GM12892 (cell line): ENCODE data around the gene GABARAP.

Experiments
- DNase-seq: peaks from one replicate; pipeline ENCODE4 v3.0.0; 2011; ENCODE audit not compliant: insufficient read length
- FAIRE-seq: peaks from 2 replicates; lab custom pipeline; 2011; peaks lifted over from hg19 to GRCh38; lab: Jason Lieb, UNC
- POLR2A ChIP-seq: IDR thresholded peaks from 2 replicates; pipeline ENCODE4 v1.6.1; 2011; ENCODE audit warnings: low read depth, low read length, control low read depth
- POLR2AphosphoS5 ChIP-seq: IDR thresholded peaks from 2 replicates; pipeline ENCODE4 v1.6.1; 2011; ENCODE audit warnings: low read depth, low read length, control low read depth
- TAF1 ChIP-seq: IDR thresholded peaks from 2 replicates; pipeline ENCODE4 v1.6.1; 2011; ENCODE audit warnings: low read depth, mild to moderate bottlenecking, control low read depth, low read length, borderline replicate concordance

The GABARAP gene

DNA sequence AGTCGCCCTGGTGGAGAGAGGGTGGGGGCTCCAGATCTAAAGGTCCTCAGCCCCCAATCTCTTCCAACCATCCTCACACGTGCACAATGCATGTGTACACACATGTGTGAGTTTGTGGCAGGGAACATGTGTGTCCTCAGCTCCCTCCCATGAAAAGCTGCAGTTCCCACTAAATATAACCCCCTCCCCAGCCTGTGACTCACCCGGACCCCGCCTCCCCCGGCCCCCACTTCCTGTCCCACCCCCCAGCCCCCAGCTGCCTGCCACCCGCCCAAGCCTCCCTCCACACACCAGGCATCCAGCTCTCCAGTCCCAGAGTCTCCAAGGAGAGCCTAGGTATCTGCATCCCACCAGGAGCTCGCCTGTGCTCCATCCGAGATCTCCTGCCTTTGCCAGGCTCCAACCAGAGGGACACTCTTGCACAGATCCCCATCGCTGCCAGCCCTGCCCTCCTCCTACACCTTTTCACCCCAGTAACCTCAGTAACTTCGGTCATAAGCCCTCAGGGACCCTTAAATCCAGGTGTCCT is 26.5 kb downstream of the GABARAP start:
- no peak for TF ChIP-seq TAF1
- FAIRE-seq = no peak
- DNase-seq = no peak

DNA sequence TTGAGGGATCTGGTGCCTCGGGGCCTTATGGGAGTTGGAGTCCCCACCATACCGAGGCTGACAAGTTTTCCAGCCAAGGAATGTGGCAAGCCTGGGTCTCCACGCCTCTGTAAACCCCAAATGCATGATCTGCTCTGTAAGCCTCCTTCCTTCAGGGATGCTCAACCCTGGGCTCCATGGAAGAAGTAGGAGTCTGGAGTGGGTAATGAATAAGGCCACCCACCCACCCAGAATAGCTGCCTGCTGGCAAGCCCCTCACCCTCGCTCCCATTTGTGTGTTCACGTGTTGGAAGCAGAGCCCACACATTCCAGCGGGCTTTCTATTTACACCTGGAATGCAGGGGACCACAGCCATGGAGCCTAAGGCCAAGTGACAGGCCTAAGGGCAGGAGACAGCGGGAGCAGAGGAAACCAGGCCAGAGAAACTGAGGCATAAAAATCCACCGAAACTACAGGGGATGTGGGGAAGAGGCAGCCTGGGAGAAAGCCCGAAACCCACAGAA is 27.1 kb downstream of the GABARAP start:
- no peak for TF ChIP-seq TAF1
- TF ChIP-seq POLR2A = no peak
- no peak for TF ChIP-seq POLR2AphosphoS5
- no peak for FAIRE-seq
- no peak for DNase-seq

DNA sequence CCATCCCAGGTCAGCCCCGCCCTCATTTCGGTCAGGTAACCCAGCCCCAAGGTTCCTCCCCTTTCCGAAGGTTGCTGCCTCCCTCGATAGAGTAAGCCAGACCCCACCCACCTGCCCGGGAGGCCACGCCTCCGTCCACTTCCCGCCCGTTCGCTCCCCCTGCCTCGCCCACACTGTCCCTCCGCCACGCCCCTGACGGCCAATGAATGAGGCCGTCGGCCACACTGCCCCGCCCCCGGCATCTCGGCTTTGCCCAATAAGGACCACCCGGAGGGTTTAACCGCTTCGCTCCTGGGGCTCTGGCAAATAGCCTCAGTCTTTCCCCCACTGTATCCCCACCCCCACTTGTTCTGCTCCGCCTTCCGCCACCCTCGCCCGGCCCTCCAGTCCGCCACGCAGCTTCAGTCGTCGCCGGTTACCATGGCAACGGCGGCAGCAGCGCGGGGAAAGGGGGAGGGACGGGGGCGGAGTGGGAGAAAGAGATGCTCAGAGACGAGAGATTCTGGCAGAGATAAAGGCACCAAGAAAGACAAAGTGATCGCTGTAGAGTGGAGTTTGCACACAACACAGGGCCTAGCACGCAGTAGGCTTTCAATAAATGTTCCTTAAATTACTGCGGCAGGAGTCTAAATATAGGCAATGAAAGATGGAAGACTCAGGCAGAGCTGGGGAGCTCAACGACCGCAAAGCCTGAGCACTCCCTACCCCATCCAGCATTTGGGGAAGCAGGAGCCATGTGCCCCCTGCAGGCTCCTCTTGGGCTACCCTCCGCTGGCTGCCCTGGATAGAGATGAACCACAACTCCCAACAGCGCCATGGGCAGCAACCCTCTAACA is 27.7 kb downstream of the GABARAP start:
- FAIRE-seq = peak; percentile 100
- TF ChIP-seq POLR2A = no peak
- TF ChIP-seq TAF1 = no peak
- TF ChIP-seq POLR2AphosphoS5 = no peak
- peak; percentile 96 for DNase-seq

DNA sequence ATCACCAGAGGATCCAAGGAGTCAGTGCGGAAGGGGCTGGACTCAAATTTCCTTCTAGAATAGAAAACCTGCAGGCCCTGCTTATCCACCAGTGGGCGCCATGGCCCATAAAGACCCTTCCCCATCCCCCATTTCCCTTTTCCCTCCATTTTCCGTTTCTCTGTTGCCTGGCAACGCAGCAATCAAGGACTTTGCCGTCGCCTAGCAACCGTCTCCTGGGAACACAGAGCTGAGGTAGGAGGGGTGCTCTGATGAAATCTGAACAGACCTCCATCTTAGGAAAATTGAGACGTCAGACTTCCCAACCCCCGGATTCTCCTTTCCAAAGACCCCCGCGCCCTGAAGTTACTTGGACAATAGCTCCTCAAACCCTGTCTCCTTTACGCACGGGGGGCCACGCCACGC is 28.4 kb downstream of the GABARAP start:
- FAIRE-seq (no peak), DNase-seq (no peak)
- TF ChIP-seq TAF1 = no peak
- TF ChIP-seq POLR2AphosphoS5 = no peak
- no peak for TF ChIP-seq POLR2A

DNA sequence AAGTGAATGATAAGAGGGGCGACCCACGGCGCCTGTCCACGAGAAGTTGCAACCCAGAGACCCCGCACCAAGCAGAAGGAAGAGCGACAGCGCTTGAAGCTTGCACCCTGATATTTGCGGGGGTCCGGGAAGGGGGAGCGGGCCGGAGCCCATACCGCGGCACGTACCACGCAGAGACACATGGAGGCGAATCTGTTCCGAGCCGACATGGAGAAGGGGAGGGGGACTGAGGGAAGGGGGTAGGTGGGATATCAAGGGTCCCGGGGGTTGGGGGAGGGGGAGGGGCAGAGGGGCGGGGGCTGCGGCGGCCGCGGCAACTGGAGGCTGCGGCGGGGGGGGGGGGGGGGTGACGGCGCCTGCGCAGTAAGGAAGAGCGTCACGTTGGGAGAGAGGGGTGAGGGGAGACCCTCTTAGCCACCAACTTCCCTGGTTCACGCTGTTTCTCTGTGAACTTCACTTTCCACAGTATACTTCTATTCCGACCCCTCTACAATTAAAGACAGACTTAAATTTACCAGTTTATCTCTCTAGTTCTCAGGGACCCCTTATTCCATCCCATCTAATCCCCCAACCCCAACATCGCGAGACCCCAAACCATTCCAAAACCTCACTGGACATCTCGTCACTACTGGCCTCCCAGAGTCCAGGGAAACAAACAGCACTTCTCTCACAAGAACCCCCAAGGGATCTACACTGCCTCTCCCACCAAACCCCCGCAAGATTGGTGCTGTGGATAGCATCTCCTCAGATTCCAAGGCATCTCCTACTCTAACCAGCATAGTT is 30.6 kb downstream of the GABARAP start:
- TF ChIP-seq TAF1 = no peak
- TF ChIP-seq POLR2A = no peak
- no peak for TF ChIP-seq POLR2AphosphoS5
- DNase-seq = no peak
- FAIRE-seq = no peak

DNA sequence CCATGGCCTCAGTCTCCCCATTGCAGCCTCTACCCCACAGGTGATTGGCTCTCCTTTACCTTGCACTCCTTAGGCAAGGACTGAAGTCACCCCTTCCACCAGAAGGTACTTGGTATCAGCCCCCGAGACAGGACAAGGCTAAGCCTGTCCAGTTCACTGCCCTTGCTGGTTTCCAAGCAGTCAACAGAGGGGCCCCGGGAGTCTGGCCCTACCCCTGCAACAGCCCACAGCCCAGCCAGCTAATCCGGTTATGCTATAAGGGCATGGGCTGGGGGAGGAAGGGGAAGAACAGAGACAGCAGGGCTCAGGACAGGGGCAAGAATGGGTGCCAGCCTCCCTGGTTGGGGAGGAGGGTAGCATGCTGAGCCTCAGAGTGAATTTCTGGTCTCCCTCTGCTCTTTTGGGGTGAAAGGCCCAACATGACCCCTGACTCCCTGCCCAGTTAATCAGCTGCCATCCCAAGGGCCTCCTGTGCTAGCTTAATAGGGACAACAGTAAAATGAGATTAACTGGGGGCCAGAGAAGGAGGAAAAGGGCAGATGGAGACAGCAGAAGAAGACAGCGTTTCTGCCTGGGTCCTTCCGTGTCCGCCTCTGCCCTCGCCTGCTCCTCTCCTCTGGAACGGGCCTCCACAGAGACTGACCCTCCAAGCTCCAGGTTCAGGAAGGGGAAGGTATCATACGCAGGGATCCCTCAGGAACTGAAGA is 33.3 kb downstream of the GABARAP start:
- FAIRE-seq (no peak), DNase-seq (no peak)
- no peak for TF ChIP-seq TAF1

DNA sequence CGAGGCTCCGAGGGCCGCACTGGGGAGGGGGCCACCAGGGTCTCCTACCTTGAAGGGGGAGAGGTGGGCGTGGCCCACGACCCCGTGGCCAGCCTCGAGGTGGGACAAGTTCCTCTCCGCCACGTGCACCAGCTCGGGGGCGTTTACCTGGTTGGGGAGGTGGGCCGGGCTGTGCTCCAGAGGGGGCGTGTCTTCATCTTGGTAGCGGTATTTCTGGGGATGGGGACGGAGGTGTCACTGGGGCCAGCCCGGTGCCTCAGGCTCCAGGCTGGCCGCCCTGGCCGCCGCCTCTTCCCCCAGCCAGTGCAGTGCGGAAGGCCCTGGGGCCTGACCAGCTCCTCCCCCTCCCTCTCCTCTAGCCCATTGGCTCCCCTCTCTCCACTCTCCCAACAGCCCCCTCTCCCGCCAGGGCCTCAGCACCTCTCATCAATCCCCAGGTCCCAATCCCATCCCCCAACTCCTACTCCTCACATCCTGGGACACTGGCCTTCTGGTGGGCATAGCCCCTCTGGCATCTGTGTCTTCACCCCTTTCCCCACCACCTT is 34.1 kb downstream of the GABARAP start:
- FAIRE-seq (no peak), DNase-seq (no peak)
- no peak for TF ChIP-seq POLR2AphosphoS5
- no peak for TF ChIP-seq TAF1
- no peak for TF ChIP-seq POLR2A

DNA sequence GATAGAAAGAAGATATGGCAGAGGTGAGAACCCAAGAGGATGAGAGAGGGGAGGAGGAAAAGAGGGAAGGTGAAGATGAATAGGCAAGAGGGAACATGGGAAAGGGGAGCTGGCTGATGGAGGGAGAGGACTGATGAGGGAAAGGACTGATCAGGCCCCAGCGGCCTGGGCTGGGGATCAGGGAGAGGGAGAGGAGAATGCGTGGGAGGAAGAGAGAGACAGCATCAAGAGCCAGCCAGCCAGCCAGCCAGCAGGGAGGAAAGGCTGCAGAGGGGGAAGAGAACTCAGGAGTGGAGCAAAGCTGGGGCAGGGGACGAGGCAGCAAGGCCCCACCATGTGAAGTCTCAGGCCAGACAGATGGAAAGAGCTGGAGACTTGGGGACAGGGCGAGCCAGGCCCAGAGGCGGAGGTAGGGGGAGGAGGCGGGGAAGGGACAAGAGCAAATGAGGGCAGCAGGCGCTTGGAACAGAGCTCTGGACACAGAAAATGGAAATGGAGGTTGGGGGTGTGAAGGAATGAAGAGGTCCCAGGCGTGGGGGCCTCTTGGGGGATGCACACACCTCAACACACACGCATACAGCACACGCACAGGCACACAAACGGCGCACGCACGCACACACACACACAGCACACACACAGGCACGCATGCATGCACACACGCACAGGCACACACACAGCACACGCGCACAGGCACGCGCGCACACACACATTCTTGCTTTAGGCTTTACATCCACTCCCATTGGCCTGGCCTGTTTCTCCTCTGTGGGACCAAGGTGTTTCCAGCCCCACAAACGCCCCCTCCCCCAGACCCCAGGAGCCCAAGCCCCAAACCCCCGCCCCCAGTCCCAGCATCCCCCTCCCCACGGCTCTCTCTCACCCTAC is 34.9 kb downstream of the GABARAP start:
- DNase-seq (no peak), FAIRE-seq (no peak)
- no peak for TF ChIP-seq TAF1
- TF ChIP-seq POLR2AphosphoS5 = no peak
- TF ChIP-seq POLR2A = no peak

DNA sequence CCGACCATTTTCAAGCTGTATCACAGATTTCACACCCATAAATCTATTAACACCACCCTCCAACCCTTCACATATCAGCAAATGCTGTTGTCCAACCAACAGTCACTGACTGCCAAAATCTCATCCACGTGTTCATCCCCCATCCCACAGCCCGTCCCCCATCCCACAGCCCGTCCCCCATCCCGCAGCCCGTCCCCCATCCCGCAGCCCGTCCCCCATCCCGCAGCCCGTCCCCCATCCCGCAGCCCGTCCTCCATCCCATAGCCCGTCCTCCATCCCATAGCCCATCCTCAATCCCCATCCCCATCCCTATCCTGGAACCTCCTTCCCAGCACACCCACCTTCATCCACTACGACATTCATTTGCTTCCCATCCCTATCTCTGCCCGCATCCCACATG is 36.7 kb downstream of the GABARAP start:
- FAIRE-seq (peak; percentile 50), DNase-seq (no peak)
- TF ChIP-seq POLR2AphosphoS5 (no peak), POLR2A (no peak), TAF1 (no peak)

DNA sequence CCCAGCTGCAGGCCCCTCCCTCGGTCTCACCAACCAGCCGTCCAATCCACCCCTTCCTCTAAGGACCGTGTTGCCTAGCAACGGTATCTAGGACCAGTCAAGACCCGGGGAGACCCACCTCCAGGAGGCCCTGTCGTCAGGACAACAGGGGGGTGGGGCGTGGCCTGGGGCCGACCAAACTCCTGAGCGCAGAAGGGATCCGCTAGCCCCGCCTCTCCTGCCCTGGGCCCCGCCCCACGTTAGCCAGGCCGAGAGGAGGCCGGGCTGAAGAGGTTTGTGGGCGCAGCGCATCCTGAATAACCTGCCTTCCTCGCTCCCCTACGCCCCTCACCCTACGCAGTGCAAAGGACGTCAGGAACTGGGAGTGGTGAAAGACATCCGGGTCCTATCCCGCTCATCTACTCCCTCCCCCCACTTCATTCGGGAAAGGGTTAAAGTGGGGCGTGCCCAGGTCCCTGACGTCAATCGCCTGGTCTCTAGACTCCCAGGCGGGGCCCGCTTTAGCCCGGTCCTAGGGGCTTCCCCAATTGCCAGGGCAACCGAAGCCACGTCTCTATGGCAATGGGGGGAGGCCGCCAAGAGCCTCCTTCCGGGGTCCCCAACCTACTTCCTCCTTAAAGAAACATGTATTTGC is 37.3 kb downstream of the GABARAP start:
- FAIRE-seq = peak; percentile 94
- TF ChIP-seq POLR2AphosphoS5 (no peak), TAF1 (no peak), POLR2A (peak; percentile 20; the same call in 1 of the 2 replicates)
- peak; percentile 97 for DNase-seq

DNA sequence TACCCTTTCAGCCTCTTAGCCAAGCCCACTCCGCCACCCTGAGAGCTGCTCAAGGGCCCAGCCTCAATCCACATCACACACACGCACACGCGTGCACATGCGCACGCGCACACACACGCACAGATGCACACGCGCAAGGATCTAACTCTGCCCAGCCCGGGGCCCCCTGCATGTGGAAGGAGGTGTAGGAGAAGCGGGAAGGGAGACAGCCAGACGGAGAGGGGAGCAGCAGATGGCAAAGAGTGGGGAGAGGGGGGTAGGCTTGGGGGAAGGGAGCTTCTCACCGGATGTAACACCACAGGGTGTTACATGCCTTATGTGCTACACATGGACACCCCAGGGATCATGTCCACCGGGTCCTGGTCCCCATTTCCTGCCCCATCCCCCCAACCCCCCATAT is 37.9 kb downstream of the GABARAP start:
- TF ChIP-seq POLR2AphosphoS5 (no peak), TAF1 (no peak), POLR2A (no peak)
- DNase-seq = no peak
- peak; percentile 77 for FAIRE-seq
